Stimulated activated CD8-positive, alpha-beta memory T cell treated with anti-CD3 and anti-CD28 coated beads, Interleukin-15, amount 100 ng/mL, for 48 hours (primary cell): ENCODE results near the gene IRAG1.

Source experiments
- DNase-seq, 2 donors: peaks; one replicate each; pipeline ENCODE4 v3.0.0-alpha.2; 2020; ENCODE audit warnings: low read depth in 2 of 2

The IRAG1 gene

DNA sequence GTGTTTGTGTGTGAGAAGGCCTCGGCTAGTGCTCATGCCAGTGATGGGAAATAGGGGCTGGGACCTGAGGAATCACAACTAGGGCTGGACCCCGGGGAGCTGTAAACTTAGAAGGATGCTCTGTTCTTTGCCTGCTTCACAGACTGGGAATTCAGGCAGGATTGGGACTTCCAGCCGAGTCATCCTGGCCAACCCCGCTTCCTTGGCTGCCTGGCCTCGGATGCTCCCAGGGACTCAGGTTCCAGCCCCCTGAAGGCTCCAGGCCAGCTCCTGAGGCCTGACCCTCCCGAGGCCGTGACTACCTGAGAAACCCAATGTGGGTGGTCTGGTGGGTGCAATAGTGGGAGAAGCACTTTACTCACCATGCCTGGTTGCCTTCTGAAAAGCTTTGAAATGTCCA, 44.7 kb downstream of the IRAG1 start:
- DNase-seq: no peak

DNA sequence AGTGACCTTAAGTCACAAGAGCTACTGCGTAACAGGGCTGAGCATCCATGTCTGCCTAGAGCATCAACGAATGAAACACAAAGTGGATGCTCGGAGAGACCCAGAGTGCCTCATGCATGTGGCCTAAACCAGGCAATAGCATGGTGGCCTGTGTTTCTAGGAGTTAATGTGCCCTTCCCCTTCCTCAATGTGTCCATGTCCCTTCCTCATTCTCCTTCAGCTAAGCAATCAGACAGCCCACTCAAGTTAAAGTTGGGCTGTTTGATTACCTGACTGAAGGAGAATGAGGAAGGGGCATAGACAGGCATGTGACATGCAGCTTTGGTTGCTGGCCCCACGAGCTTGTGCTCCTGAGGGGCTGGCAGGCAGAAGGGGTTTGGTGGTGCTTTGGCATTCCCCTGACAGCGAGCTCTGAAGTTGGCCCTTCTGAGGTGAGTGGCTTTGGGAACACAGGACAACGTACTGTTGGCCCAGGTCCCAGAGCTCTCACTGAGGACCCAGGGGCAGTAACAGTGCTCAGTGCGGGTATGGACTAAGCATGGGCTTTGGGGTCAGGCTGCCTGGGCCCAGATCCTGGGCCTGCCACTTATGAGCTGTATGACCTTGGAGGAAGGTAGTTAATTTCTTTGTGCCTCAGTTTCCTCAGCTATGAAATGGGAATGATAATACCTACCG, 46.7 kb downstream of the IRAG1 start:
- no peak for DNase-seq

DNA sequence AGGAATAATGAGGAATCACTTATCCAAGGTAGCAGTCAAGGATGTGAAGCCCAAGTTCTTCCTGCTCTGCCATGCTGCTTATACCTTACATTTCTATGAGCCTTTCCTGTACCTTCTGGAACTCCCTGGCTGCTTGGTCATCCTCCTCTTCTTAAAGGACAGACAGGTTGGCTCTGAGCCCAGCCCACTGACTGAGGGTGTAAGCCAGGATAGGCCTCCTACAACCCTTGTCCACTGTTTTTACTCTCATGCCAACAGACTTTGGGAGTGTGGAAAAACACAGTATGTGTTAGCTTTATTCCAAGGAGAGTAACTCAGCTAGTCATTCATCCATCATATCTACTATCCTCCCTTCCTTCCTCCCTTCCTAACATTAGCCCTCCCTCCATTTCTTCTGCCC, 47.5 kb downstream of the IRAG1 start:
- no peak for DNase-seq

DNA sequence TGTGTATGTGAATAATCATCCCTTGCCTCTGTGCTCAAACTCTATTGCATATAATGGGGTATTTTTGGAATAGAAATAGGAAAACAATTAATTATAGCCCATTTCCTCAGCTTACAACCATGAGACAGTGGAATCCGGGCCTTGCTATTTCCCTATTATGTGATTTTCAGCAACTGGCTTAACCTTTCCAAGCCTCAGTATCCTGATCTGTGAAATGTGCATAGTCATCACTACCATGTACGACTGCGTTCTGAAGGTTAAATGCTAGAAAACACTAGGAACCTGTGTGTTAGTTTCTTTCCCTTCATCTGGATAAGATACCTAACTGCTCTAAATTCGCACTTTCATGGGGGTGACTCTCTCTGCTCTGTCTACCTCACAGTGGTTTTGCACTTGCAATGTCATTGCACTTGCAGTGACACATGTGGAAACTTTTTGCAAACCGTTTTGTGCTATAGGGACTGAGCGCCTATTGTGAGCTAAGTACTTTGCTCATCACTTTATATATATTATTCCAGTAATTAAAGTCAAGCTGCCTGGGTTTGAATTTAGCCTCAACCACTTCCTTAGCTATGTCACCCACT, 48.3 kb downstream of the IRAG1 start:
- DNase-seq: no peak
